22Rv1 (cell line): ENCODE measurements around the gene TRIB2.

Source experiments
- H3K27ac ChIP-seq: fragments of 450-650 bp; 2 replicates; pipeline ENCODE4 v1.5.1; 2017
- ZFX ChIP-seq: fragments of 450-650 bp; IDR thresholded peaks from 2 replicates; pipeline ENCODE4 v1.6.1; 2017; ENCODE audit warnings: antibody characterized with exemption, borderline replicate concordance
- TF ChIP-seq, protein P1 (sequence below): fragments of 450-650 bp; IDR thresholded peaks from 2 replicates; pipeline ENCODE4 v1.5.1; 2017; ENCODE audit warnings: mild to moderate bottlenecking

TRIB2 gene

DNA sequence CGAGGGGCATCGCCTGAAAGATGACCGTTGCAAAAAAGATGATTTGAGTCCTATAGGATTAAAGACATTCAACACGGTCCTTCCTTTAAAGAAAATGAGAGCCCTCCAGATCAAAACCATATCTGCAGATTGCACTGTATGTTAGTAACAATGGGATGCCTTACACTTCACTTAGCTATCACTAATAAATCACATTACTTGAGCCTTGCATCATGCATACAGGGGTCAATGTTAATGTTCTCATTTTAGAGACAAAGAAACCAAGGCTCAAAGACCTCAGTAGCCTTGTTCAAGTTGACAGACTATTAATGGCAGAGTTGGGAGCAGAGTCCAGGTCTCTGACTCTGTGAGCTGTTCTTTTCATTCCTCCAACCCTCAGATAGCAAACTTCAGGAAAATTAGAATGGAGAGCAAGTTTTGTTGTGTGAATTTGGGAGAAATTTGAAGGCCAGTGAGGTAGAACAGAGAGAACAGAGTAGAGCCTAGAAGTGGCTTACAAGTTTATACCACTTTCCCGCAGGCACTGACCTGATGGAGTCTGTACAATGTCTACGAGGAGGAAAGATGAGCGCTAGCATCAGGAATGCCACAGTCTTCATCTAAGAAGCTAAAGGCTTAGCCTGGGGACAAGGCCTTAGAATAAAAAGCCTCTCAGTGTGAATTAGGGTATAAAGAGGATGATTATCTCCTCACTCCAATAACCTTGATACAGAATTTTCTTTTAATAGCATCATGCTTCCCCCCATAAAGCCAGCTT, 48.3 kb downstream of the TRIB2 start:
- no peak for TF ChIP-seq ZFX
- TF ChIP-seq, protein P1, sequence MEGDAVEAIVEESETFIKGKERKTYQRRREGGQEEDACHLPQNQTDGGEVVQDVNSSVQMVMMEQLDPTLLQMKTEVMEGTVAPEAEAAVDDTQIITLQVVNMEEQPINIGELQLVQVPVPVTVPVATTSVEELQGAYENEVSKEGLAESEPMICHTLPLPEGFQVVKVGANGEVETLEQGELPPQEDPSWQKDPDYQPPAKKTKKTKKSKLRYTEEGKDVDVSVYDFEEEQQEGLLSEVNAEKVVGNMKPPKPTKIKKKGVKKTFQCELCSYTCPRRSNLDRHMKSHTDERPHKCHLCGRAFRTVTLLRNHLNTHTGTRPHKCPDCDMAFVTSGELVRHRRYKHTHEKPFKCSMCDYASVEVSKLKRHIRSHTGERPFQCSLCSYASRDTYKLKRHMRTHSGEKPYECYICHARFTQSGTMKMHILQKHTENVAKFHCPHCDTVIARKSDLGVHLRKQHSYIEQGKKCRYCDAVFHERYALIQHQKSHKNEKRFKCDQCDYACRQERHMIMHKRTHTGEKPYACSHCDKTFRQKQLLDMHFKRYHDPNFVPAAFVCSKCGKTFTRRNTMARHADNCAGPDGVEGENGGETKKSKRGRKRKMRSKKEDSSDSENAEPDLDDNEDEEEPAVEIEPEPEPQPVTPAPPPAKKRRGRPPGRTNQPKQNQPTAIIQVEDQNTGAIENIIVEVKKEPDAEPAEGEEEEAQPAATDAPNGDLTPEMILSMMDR: no peak
- no peak overlapping the region for H3K27ac ChIP-seq

DNA sequence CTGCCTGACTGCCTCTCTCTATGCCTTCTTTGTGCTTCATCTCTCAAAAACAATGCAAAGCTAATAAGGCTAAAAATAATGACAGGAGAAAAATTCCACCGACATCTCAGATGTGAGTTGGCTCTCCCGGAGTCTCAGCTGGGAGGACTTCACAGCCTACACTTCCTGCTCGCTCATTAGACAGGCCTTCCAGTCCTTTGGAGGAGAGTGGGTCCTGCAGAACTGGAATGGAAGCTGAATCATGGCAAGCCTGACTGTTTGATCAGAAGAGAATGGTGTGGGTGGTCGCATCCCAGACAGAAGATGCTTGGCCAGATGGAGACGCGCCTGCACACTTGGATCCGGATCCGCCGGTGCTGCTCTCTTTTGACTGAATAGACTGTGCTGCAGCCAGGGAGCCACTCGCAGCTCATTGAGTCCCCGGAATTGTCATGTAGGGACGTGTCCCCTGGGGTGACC, 49.7 kb downstream of the TRIB2 start:
- H3K27ac ChIP-seq: no peak overlapping the region
- TF ChIP-seq ZFX: no peak
- TF ChIP-seq, protein P1: no peak

DNA sequence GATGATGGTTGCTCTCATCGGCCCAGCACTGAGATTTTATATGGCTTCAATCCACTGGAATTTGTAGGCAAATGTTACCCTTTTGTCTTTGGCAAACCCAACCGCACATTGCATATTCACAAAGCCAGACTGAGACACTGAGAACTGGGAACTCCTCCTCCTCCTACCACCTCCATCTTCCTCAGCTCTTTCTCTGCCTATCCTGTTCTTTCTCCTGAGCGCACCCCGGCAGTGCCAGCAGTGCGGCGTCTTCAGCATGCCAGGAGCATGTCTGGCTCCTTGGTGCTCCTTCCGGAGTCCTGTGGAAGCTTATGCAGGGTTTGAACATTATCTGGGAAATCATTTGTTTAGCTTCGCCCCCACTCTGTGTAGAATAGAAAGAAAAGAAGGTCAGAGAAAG, 50.8 kb downstream of the TRIB2 start:
- no peak overlapping the region for H3K27ac ChIP-seq
- TF ChIP-seq, protein P1: no peak
- no peak for TF ChIP-seq ZFX

DNA sequence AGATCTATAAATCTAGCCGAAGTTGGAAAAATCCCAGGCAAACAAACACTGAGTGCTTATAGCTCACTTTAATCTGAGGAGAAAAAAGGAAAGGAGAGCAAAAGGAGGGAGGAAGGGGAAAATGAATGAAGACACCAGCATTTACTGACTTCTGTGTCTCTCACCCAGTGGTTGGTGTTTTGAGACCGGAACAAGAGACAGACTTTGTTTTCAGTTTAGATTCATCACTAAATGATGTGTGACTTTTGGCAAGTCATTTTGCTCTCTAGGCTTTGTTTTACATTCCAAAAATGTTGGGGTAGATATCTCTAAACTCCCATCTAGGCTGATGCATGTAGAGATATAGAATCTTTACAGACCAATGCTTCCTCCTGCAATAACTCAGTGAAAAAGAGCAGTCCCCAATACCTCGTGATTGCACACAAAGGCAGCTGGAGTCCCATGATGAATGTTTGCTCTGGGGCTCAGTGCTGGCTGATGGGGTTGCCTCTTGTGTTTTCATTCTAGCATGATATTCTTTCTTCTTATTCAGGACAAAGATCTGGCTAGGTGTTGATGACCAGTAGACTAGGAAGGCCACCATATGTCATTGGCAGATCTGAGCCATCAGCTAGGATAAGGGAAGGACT, 51.4 kb downstream of the TRIB2 start:
- TF ChIP-seq, protein P1: no peak
- no peak for TF ChIP-seq ZFX
- no peak overlapping the region for H3K27ac ChIP-seq

DNA sequence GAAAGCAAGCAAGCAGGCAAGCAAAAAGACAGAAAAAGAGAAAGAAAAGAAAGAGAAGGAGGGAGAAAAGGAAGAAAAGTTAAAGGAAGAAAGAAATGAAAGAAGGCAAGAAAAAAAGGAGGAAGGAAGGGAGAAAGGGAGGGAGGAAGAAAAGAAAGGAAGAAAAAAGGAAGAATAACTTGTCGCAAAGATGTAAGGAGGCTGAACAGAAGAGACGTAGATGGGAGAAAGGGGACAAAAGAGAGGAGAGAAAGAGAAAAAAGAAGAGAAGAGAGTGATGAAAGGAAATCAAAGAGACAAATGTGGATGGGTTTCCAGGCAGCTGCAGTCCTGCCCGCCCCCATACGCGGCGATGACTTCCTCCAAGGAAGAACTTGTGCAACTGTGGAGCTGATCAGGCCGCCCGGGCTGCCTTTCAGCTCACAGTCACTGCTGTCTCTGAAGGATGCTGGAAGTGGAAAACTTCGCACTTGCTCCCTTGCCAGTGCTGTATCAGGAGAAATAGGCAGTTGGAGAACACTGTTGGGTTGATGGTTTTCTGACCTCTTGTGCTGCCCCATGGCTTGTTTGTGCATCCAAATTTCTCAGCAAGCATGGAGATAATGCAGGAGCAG, 52.9 kb downstream of the TRIB2 start:
- no peak overlapping the region for H3K27ac ChIP-seq
- TF ChIP-seq, protein P1: no peak
- TF ChIP-seq ZFX: no peak

DNA sequence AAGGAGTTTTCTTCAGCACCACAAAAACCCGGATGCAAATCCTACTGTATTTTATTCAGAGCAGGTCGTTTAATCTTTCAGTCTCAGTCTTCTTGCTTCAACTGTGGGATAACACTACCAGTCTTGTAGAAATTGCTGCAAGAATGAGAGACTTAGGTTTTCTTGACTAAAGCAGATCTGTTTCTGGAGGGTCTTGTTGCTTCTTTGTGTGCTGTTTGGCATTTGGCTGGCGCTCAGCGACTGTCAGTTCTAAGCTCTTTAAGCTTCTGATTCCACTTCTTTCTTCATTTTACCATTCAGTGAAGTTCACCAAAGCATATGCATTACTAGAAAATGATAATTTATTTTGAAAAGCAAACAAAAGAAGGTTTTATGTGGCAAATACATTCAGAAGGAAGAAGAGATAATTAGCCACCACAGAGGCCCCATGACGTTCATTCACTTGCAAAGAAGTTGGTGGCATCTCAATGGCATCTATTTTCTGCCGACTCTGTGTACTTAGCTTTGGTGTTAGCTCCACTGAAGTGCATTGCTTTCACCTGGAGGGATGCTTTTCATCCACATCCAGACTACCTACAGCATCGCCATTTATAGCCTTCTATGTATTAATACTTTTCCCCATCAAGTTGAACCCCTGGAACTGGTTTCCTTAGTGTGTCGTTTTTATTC, 53.7 kb downstream of the TRIB2 start:
- TF ChIP-seq ZFX: no peak
- TF ChIP-seq, protein P1: no peak
- H3K27ac ChIP-seq: no peak overlapping the region
